ENCODE results near the gene TBC1D5.
"Not testable (repeated sequence)": the region's sequence is repeated elsewhere in the genome, so short reads cannot be mapped to it uniquely, and the experiment has no call there.

TBC1D5 gene

GRCh38 chr3:17747174-17747889 is 4.9 kb upstream of the TBC1D5 start:
- no peak for DNase-seq

DNA sequence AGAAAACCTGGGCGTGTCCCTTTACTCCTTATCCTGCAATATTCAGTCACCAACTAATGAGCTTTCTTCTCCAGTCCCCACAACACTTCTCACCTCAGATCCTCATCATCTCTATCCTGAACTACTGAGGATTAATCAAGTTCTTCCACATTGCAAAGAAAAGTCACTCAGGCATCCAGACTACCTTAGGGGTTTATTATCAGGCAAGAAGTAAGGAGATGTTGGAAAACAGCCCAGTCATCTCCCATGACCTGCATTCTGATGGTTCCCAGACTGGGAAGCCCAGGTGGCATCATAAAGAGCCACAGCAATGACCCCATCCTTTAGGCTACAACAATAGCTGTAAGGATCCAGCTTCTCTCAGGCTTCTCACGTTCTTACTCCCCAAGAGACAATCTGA is 3.5 kb upstream of the TBC1D5 start:
- DNase-seq, result no peak

- no peak for DNase-seq
Observed at GRCh38 chr3:17745301-17745700, 2.9 kb upstream of the TBC1D5 start.

DNA sequence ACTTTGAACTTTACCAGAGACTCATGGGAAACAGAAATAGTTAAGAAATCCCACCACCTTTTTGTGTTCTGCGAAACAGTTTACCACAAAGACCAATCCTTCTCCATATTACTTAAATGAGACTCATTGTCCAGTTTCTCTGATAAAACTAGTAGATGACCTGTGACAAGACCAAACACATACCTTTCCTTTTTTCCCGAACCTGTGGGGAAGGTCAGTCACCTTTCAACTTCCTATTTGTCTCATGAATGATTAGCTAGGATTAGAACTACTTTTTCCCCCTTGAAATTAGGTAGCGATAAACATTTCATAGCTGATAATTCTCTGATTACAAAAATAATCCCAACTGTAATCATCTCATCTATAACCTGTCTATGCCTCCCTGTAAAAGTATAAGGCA is 2.3 kb upstream of the TBC1D5 start:
- no peak for DNase-seq

DNA sequence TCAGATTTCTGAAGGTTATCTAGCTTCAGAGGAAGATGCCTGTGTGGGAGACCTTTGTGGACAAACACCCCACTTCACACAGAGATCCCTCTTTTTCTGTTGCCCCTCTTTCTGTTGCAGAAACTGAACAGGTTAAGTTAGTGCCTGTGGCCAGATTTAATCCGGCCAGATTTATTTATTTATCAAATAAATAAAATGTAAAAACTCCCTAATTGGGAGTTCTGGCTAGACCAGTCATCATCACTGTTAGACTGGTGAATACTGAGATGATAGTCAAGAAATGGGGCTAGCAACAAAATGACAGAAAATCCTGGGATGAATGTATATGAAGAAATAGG is 1.2 kb upstream of the TBC1D5 start:
- DNase-seq, result no peak

DNA sequence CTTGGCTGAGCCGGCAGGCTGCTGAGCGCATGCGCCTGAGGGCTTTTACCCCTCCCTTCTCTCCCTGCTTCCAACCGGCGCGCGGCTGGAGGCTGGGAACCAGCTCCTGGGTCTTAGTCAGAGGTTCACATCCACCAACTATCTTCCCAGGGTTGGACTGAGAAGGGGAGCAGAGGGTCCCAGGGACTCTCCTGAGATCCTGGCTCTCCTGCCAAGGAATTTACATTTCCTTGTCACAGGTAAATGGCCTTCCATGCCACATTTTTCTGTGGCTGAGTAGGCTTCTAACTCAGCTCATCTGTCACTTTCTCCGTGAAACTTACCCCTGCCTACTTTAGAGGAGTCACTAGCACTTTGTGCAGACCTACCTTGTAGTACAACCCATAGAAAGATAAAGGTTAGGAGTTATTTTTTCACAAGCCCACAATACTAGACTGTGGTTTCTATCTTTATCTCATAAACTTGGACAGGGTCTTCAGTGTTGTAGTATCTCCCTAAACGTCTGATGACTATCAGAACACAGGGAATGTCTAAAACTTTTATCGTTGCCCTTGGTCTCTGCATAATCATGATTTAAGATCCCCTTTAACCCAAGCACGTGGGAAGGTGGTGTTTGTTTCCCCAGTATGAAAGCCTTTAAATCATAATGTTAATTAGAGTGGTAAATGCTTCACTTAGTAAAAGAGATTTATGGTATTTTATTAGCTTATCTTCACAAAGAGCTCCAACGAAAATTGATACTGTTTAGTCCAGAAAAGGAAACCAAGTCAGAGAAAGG is 638 bp upstream of the TBC1D5 start:
- DNase-seq, result no peak

DNA sequence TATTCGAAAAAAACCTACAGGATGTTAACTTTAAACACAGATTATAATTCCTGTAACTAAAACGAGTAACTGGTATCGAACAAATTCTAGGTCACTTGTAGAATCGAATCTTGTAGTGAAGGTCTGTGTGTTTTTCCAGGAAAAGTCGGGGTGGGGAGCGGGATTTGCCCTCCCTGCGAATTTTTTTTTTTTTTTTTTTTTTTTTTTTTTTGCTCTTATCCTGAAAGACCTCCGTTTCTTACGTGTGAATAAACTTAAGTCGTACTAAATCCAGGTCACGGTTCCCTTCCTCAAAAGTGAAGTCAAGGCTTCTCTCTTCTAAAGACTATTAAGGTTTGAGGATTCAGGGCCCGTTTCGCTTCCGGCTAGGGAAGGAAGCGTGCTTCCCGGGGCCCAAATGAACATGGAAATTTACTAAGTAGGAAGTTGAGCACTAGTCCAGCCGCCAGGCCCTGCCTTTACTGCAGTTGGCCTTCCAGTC is 770 bp downstream of the TBC1D5 start:
- peak; percentile 36 for DNase-seq

DNA sequence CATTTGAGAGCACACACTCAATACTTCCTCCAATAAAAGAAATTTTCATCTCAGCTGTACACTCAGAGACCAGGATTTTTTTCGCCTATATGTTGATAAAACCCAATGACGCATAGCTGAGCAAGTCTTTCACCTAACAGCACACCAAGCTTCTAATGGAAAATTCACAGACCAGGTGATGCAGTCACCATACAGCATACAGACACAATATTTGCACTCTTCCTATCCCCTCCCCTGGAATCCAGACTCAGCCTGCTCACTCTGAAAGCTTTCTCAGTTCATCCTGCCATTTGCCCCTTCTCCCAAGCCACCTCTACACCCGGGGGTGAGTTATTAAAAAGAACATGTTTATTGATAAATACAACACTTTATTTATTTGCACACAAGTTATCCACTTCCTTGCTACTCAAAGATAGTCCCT is 1.7 kb downstream of the TBC1D5 start:
- no peak for DNase-seq

DNA sequence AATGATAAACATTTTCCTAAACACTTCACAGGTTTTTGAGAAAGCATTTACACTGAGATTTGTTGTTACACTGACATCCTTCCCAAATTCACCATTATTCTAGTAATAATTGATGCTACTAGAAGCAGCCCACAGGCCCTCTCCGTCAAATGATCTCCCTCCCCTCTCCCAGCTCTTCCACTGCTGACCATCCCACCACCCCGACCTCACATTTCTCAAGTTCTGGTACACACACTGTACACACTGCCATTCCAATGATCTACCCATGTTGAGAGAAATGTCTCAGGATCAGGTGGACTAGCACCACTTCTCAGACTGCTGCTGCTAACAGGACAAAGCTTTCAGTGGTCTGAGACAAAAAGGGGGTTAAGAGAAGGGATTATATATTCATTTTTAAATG is 3.5 kb downstream of the TBC1D5 start:
- DNase-seq, result no peak

DNA sequence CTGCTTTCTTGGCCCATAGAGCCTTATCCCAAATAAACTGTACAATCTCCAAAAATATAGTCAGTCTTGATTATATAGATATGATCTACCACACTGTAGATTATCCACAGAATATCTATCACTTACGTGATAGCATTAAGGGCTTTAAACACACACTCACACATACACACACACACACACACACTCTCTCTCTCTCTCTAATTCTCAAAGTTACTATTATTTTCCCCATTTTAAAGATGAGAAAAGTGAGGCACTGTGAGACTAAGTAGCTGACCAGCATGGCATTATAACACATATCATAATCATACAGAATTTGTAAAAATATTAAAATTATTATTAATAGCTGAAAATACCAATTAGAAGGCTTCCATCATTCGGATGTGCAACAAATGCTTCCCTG is 4.2 kb downstream of the TBC1D5 start:
- no peak for DNase-seq

DNA sequence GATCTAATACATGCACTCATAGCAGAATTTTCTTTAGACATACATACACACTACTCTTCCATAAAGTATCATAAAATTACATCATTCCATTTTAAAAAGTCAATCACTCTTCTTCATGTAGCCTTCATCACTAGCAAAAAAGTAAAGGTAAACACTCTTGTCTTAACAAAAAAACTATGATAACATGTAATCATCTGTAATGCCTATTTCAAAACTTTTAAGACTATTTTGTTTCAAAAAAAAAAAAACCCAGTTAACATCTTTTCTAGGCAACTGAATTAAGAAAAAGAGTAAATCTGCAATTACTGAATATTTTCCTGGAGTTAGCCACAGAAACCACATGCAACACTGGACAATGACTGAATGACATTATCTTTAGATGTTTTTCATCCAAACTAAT is 4.8 kb downstream of the TBC1D5 start:
- DNase-seq, result no peak

DNA sequence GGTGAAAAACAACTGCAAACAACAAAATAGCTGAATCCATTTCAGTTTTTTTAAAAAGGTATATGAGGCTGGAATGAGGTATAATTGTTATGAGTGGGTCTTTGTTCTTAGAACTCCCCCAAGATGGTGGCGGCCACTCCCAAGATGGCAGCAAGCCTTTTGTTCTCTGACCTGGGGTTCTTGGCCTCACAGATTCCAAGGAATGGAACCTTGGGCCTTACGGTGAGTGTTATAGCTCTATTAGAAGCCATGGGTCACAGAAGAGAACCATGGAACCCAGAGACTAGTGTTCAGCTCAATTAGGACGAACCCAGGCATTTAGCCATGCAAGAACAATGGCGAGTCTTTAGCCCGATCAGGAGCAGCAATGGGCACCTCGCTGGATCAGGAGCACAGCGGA is 7.1 kb downstream of the TBC1D5 start:
- not testable (repeated sequence) for DNase-seq

DNA sequence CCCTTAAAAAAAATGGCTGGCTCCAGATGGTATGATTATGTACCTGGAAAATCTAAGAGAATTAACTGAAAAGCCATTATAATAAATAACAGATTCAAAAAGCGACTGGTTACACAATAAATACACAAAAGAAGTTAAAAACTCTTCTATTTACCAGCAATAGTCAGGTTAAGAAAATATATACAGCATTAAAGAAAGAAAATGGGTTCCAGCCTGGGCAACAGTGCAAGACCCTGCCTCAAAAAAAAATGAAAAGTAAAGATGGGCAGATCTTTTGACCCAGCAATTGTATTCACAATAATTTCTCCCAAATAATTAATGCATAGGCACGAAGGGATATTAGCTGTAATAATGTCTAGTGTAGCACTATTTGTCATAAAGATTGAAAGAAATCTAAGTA is 8.7 kb downstream of the TBC1D5 start:
- no peak for DNase-seq

DNA sequence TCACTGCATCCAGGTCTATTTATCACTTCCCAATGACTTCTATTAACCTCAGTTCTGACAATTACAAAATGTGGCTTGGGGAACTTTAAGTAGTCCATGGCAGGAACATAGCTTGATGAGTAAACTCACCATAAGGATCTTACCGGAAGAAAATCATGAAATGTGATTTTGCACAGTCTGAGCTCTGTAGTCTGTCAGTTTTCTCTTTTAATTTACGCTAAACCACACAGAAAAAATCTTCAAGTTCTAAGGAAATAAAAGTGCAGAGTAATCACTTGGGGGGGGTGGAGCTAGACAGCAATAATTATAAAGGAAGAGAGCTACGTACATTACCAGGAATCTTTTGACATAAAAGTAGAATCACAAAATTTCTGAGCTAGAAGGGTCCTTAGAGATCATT is 9.2 kb downstream of the TBC1D5 start:
- no peak for DNase-seq

- DNase-seq, result no peak
Observed at GRCh38 chr3:17730318-17730967, 12.0 kb downstream of the TBC1D5 start.

GRCh38 chr3:17726313-17726712 is 16.1 kb downstream of the TBC1D5 start:
- DNase-seq, result no peak

GRCh38 chr3:17725844-17726243 is 16.6 kb downstream of the TBC1D5 start:
- not testable (repeated sequence) for DNase-seq

GRCh38 chr3:17724948-17725347 is 17.5 kb downstream of the TBC1D5 start:
- DNase-seq, result no peak

DNA sequence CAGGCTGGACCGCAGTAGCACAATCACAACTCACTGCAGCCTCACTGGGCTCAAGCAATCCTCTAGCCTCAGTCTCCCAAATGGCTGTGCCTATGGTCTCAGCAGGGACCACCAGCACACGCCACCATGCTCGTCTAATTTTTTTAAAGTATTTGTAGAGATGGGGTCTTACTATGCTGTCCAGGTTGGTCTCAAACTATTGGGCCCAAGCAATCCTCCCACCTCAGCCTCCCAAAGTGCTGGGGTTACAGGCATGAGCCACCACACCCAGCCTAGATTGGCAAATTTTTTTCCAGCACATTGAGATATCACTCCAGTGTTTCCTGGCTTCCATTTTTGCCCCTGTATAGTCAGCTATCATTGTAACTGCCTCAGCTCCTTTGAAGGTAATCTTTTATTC is 18.3 kb downstream of the TBC1D5 start:
- no peak for DNase-seq

- no peak for DNase-seq
Observed at GRCh38 chr3:17717411-17717810, 25.0 kb downstream of the TBC1D5 start.

DNA sequence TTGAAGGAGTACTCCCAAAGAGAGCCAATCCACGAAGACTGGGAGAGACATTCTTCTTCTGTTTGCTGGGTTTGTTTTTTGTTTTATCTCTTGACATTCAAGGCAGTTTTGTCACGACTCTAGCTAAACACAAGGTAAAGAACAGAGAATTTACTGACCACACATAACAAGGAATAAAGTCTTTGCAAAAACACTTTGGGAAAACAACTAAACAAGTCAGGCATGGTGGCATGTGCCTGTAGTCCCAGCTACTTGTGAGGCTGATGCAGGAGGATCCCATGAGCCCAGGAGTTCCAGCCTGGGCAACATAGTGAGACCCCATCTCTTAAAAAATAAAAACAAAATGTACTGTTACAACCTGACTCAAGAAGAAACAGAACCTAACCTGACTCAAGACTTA is 28.0 kb downstream of the TBC1D5 start:
- no peak for DNase-seq

GRCh38 chr3:17709236-17709810 is 33.1 kb downstream of the TBC1D5 start:
- DNase-seq, result no peak

- no peak for DNase-seq
Observed at GRCh38 chr3:17707813-17708543, 34.5 kb downstream of the TBC1D5 start.
